ENCODE results near the gene PELI2.

DNA sequence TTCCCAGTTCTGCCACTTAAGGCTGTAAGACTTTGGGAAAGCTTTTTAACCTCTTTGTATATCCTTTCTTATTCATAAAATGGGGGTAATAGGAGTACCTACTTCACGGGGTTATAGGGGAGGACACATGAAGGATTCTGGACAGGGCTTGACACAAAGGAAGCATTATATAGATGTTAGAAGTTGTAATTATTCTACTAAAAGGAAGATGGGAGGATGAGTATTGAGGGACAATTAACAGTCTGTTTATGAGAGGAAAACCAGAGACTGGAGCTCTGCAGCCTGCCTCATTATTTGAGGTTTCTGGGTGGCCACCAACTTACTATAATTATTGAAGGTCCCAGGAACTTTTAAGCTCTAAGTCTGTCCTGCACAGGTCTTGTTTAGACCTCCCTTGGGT is 34.0 kb downstream of the PELI2 start:
- TF ChIP-seq, protein P1, sequence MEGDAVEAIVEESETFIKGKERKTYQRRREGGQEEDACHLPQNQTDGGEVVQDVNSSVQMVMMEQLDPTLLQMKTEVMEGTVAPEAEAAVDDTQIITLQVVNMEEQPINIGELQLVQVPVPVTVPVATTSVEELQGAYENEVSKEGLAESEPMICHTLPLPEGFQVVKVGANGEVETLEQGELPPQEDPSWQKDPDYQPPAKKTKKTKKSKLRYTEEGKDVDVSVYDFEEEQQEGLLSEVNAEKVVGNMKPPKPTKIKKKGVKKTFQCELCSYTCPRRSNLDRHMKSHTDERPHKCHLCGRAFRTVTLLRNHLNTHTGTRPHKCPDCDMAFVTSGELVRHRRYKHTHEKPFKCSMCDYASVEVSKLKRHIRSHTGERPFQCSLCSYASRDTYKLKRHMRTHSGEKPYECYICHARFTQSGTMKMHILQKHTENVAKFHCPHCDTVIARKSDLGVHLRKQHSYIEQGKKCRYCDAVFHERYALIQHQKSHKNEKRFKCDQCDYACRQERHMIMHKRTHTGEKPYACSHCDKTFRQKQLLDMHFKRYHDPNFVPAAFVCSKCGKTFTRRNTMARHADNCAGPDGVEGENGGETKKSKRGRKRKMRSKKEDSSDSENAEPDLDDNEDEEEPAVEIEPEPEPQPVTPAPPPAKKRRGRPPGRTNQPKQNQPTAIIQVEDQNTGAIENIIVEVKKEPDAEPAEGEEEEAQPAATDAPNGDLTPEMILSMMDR (IDR thresholded peaks at IDR 0.05), result no peak
- TF ChIP-seq POLR2A (IDR thresholded peaks at IDR 0.05), result no peak

All from lower leg skin (tissue), 3 donors.